DMS153 treated with DMSO at 0.1 percent for 48 hours (cell line): ENCODE data around the gene ORAI1.
"Not testable (repeated sequence)": the region's sequence is repeated elsewhere in the genome, so short reads cannot be mapped to it uniquely, and the experiment has no call there.

ENCODE experiments used
- DNase-seq: peaks from one replicate; lab custom pipeline; 2025; ENCODE audit not compliant: unreplicated experiment; lab: John Stamatoyannopoulos, UW

ORAI1 gene

DNA sequence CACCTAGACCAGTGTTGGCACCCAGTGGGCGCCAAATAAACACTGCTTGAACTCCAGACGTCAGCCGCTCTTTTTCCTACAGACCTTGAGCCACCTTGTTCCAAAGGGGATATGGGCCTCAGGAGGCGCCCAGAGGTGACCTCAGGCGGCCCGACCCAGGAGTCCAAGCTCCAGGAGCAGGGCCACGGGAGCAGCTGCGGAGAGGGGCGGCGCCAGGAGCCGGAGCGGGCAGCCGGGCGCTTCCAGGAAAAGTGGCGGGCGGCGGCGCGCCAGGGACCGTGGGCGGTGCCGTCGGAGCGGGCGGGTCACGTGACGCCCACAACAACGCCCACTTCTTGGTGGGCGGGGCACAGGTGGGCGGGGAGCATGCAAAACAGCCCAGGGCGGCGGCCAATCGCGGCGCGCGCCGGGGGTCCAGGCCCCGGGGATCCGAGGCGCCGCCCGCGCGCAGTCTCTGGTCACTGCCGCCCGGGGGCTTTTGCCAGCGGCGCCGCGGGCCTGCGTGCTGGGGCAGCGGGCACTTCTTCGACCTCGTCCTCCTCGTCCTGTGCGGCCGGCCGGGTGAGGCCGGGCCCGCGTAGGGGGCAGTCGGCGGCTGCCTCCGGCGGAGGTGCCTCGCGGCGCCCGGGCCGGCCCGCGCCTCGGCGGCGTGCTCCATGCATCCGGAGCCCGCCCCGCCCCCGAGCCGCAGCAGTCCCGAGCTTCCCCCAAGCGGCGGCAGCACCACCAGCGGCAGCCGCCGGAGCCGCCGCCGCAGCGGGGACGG is at the start of gene ORAI1:
Gene ORAI1 (plus strand): TSS at position 444 of the 766 bp plus-strand sequence.
- peak; percentile 79 for DNase-seq

DNA sequence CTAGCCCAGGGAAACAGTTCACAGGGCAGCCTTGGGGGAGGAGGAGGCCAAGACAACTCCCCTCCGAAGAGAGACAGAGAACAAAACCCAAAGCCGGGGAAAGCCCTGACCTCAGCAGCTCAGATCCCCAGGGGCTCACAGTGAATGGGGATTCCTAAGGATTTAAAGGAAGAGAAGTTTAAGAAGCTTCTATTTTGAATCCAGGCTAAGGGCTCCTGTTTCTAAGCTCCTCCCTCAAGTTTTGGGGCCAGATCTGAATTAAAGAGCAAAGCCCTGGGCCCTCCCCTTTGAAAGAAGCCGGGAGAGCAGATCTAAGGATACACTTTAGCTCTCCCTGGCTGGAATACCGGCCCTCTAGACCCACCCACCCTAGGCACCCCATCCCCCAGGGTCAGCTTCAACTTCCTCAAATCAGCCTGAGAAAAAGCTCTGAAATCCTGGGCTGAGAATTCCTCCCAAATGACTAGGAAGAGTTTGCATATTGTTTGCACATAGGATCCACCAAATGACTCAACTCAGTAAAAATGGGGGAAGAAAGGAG is 49.4 kb upstream of the ORAI1 start:
- DNase-seq = no peak

DNA sequence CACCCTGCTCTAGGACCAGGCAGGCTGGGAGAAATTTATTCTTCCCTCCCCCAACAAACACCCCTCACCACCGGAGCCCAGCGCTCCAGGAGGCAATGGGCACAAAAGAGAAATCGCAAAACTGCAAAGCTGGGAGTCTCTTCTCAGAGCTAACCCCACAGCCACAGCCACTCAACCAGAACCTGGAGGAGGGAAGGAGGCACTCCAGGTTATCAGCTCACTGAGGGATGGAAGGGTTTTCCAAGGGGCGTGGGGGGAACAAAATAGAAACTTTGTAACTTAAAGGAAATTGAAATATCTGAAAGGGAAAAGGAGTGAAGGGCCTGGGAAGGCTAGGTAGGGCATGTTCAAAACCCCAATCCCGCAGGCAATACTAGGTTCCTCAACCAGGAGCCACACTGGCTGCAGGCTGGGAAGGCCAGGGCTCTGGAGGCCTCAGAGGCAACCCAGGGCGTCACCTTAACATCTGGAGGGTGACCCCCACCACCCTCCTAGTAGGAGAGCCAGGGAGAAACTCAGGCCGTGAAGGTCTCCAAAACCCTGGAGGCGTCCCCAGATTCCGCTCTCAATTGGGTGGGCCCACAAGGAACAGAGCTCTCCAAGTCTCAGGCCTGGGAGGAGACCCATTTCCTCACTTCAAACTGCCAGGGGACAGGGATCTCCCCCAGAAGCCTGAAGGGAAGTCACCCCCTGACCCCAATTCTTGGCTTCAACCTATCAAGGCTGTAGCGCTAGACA is 48.7 kb upstream of the ORAI1 start:
- DNase-seq = no peak

DNA sequence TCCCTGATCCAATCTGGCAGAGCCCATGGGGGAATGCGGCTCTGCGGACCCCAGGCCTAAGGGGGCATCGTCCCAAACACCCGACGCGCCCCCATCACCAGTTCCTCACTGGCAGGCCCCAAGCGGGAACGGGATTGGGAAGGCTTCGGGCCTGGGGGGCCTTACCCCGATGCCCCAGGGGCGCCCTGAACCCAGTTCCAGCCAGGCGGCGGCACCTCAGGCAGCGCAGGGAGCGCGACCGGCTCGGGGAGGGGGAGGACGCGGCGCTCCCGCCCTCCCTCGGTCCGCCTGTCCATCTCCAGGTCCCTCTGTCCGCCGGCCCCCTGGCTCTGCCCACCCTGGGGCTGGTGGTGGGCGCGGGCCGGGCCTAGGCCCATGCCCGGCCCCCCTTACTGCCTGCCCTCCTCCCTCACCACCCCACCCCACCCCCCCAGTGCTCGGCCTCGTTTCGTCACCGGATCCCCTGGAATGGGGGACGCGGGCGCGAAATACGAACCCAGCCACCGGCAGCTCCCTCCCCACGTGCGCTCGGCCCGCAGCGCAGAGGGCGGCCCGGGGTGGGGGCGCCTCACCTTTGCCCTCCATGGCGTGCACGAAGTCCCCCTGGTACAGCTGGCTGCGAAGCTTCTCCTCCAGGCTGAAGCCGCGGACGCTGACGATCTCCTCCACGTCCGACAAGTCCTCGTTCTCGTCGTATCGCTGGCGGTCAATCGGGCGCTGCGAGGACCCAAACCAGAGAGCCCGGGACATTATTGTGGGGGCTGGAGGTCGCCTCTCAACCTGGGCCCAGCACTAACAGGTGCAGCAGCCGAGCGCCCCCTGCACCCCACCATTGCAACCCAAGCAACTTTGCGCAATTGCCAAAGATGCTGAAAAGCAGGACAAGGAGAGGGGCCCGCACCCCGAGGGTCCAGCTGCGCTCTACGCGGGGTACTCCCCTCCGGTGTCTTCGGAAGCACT is 47.8 kb upstream of the ORAI1 start:
- no peak for DNase-seq

DNA sequence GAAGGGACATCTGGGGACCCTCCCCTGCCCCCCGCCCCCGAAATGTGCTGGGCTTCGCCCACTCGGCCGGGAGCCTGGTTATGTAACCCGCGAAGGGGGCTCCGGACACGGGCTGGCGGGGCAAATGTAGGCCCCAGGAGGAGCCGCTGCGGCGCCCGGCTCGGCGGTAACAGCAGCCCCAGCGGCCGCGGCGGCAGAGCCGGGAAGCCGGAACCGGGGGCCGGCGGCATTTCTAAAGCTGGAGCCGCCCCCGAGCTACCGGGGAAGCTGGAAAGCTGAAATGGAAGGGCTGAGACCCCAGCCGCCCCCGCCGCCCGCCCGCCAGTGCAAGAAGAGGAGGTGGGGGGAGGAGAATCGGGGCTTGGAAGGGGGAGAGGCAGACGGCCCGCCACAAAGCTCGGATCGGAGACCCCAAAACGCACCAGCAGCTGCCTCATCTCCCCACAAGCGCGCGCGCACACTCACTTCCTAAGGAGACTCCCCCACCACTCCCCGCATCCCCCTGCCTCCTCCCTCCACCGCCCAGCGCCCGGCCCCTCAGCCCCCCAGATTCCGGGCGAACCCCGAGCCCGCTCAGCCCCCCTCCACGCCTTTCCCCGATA is 47.0 kb upstream of the ORAI1 start:
- no peak for DNase-seq

DNA sequence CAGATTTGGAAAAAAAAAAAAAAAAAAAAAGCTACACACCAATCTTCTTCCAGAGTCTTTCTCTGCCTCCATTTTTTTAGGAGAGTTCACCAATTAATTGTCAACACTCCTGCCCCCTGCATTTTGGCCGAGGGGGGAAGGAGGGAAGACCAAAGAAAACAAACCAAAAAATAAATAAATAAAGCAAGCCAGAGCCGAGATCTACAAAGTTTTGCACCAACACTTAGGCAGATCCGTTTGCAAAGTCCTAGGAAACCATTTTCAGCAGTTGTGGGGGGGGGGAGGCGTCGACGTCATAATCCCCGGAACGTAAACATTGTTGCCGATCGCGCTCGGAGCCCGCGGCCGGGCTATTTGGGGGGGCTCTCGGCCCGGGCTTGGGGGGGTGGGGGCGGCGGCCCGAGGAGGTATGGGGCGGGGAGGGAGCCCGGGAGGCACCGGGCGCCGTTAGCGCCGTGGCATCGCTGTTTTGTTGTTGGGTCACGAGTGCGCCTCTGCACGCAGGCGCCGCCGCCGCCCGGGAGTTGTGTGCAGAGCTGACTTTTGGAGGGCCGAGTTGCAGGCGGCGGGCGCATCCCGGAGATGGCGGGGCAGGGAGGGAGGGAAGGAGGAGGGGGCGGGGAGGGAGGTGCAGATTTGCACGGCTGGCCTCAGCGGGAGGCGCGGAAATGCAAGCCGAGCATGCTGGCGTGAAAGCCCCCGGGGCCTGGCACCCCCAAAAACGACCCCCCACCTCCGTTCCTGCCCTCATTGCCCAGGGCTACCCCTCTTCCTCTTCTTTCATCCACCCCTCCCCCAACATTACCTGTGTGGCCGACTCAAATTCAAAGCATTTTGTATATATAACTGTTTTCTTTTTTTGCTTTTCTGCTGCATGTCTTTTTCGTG is 46.1 kb upstream of the ORAI1 start:
- no peak for DNase-seq

DNA sequence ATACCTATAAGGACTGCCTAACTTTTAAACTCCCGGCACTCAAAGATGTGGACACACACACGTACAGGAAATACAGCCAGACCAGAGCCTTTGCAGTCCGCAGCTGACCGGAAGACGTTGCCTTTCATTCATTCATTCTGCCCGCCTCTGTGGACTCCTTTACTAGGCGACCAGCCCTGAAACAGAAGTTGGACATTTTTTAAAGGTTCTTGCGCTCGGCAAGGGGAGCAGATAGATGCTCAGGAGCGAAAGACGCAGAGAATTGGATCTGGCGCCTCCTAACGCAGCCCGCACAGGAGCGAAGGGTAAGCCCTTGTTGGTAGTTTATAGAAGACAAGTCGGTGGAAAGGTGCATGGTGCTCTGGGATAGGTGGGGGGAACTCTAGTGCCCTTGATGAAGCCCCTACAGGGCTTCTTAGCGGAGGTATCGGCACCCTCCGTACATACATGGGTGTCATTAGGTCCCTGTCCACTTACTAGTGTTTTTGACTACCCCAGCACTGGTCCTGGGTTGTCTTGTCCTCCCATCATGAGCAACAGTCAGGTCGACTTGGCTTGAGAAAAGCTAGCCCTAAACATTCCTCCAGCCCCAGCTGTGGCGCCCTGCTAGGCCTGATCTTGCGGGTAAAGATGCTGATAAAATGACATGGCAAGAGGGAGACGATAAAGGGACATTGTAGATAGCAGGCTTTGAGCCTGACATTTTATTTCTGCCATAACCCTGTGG is 45.2 kb upstream of the ORAI1 start, which contains the start of gene KDM2B:
Gene KDM2B (minus strand): TSS at position 65 of the 727 bp plus-strand sequence. CDS start 112 bp downstream, outside the sequence.
- DNase-seq = peak; percentile 38

DNA sequence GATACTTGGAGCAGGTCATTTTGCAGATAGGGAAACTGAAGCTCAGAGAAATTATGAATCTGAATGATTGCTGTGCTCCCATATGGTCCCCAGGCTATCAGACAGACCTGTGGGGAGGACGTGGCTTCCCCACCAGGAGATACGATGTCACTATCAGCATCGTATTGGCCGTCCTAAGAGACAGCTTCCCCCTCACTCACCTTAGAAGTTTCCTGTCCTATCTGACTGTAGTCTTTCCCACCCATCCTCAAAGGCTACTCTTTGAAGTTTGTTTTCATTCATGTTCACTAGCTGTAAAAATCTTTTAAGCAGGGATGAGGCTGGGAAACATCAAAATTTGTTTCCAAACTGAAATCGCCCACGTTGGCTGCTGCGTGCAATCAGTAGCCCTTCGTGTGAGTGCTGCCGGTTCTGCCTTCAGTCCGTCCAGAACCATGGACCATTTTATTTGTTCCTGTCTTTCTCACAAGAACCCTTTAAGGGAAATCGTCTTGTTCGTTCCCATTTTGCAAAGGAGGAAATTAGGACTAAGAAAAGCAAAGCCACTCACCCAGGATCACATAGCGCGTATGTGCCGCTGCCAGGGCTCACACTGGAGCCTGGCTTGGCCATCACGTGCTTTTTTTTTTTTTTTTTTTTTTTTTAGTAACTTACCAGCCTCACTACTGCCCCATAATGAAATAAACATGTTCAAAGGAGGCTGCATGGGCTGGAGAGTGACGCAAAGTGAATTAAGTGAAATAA is 44.5 kb upstream of the ORAI1 start:
- DNase-seq = no peak

DNA sequence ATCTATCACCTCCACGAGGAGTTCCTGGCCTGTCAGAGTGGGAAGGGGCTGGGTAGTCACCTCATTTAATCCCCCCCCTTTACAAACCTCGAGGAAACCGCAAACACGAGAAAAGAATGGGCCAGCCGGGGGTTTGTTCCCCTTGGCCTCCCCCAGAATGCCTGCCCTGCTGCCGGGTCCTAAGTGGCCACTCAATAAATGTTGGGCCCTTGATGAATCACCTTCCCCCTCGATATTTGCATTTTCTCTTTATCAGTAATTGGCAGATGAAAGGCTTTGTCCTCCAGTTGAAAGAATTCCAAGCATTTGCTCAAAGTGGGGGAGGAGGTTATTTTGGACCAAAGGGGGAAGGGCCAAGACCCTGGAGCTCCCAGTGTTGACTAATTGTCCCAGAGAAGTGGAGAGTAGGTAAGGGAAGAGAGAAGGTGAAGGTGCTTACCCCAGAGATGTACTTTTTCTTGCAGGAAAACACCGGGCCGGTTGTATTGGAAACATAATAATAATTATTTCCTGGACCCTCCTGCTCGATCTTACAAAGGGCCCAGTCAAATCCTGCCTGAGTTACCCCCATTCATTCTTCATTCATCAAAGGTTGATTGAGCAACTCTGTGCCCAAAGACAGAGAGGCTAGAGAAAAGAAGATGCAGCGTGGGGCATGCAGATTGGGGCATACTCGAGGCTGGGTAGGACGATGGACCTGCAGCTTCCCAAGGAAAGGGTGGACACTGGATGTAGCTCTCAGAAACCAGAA is 43.6 kb upstream of the ORAI1 start:
- DNase-seq = no peak

DNA sequence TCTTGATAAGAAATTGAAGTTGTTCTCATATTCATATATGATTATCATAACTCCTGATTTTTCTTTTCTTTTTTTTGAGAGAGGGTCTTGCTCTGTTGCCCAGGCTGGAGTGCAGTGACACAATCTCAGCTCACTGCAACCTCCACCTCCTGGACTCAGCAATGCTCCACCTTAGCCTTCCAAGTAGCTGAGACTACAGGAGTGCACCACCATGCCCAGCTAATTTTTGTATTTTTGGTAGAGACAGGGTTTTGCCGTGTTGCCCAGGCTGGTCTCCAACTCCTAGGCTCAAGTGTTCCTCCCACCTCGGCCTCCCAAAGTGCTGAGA is 43.0 kb upstream of the ORAI1 start:
- DNase-seq = not testable (repeated sequence)

DNA sequence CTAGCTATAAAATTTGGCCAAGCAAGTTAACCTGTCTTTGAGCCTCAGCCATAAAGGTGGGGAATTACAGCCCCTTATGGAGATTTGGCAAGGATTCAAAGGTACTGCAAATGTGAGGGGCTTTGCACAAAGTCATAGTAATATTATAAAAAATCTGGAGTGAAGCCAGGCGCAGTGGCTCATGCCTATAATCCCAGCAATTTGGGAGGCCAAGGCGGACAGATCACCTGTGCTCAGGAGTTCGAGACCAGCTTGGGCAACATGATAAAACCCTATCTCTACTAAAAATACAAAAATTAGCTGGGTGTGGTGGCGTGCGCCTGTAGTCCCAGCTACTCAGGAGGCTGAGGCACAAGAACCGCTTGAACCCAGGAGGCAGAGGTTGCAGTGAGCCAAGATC is 41.4 kb upstream of the ORAI1 start:
- DNase-seq = not testable (repeated sequence)

DNA sequence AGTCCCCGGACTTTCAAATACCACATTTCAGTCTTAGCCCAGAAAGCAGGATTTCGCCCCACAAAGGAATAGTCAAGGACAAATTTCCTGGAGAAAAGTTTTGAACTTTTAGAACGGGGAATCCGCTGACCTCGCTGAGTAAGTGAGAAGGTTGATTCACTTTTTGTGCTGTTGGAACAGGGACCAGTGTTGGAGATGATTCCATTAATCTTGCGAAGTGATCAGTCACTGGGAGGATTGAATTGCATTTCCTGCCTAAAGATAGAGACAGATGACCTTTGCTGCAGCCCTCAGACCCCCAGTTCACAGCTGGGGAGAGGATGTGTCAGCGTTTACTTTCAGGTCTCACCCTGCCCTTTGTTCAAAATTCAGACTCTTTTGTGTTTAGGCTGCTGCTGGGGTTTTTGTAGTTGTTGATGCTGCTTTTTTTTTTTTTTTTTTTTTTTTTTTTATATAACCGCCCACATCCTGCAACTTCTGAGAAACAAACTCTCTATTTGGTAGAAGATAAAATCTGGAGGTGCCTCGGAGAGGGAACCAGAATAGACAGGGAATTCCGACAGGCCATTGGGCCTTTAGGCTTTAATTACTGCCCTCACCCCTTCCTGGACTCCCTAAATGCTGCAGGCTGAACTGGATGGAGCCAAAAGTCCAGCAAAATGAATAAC is 35.7 kb upstream of the ORAI1 start:
- DNase-seq = no peak

DNA sequence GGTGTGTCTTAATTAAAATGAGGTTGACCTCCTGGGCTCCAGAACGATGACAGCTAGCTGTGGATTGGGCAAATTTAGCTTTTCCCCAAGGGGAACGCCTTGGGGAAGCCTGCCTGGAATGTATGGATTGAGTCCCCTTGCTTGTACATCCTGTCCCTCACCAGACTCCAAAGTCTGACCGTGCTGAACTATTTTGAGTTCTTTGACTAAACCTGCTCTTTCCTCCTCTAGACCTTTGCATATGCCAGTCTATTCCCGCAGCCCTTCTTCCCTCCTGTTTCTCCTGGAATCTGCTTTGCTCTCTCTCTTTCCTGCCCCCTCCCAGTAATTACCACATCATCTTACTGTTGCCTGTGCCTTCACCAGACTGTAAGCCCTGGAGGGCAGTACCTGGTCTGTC is 34.0 kb upstream of the ORAI1 start:
- no peak for DNase-seq

DNA sequence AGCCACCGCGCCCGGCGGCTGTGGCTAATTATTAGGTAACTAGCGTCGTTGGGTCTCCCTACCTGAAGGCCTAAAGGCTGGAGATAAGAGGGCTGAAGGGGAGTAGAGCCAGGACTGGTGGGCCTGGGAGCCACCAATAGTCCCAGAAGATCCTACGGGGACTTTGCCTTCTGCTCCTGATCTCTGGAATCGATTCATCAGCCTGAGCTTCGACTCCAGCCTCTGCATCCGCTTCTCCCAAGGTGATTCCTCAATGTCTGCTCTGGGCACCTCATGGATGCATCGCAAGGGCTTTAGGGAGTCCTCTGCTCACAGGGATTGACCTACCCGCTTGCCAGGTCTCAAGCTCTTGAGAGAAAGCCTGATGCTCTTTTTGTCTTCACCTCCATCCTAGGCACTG is 30.8 kb upstream of the ORAI1 start:
- no peak for DNase-seq

DNA sequence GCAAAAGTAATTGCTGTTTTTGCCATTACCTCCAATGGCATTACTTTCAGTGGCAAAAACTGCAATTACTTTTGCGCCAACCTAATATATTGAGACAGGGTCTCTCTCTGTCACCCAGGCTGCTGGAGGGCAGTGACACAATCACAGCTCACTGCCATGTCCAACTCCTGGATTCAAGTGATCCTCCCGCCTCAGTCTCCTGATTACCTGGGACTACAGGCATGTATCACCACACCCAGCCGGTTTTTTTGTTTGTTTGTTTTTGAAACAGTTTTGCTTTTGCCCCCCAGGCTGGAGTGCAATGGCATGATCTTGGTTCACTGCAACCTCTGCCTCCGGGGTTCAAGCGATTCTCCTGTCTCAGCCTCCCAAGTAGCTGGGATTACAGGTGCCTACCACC is 29.8 kb upstream of the ORAI1 start:
- no peak for DNase-seq

DNA sequence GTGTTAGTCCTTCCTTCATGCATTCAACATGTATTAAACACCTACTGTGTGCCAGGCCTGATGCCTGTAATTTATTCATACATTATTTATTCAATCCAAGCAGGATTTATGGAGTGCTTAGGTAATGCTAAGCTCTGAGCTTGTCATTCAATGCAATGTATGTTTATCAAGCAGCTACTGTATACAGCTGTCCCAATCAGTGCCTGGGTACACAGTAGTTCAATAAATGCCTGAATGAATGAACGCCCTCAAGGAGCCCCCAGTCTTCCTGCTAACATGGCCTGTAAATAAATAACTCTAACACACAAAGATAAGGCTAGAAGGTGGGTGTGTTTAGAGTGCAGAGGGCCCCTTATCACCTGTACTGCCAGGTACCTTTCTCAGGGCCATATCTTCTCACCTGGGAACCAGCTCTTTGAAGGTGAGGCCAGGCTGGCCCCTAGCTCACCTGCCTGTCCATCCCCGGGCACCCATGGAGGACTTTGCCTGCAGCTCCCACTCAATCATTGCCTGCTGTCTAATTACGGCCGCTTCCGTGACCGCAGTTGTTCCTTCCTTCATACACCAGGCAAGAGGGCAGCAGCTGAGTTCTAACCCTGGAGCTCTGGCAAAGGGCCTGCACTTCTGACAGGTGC is 25.5 kb upstream of the ORAI1 start:
- DNase-seq = no peak

DNA sequence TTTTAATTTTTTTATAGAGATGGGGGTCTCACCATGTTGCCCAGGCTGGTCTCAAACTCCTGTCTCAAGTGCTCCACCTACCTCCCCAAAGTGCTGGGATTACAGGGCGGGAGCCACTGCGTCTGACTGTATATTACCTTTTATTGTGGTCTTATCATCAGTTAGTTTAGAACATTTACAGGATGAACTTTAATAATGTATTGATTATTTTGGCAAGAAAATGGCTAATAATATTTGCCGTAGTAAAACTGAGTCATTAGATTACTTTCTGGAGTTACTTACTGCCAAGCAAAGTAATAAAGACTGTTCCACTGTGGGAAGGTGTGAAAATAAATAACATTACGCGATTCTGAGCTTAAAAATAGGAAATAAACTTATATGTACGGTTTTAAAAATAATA is 23.6 kb upstream of the ORAI1 start:
- no peak for DNase-seq
